ENCODE data around the gene SAFB2.

- TF ChIP-seq POLR2A (IDR thresholded peaks at IDR 0.05) (no peak), CTCF (IDR thresholded peaks at IDR 0.05) (no peak), POLR2AphosphoS5 (IDR thresholded peaks at IDR 0.05) (no peak), EP300 (IDR thresholded peaks at IDR 0.05) (no peak)
Observed at GRCh38 chr19:5600797-5601196, 21.8 kb downstream of the SAFB2 start.

Data from gastroesophageal sphincter (tissue), 3 donors.